Ascending aorta (tissue), 2 donors: ENCODE results near the gene JAG1. TPM values are rescaled to one million over a fixed set of nuclear protein-coding genes. Genes with fewer than 3 reads are reported as not detected.
A peak's percentile ranks its signal among the peaks of the same experiment; 100 is the strongest.

Source experiments
- DNase-seq, 2 donors: peaks; one replicate each; pipeline ENCODE4 v3.0.0-alpha.2; 2019; ENCODE audit warnings: low spot score in 2 of 2
- H3K27ac ChIP-seq, 2 donors: fragments of 200-600 bp; sonication (generic); one replicate each; pipeline ENCODE4 v1.5.1; 2016 to 2017; ENCODE audit warnings: mild to moderate bottlenecking in 1 of 2
- H3K27me3 ChIP-seq: fragments of 200-600 bp; sonication (generic); one replicate; pipeline ENCODE4 v1.5.1; 2017
- H3K36me3 ChIP-seq, 2 donors: fragments of 200-600 bp; sonication (generic); one replicate each; pipeline ENCODE4 v1.5.1; 2016
- H3K4me1 ChIP-seq, 2 donors: fragments of 200-600 bp; sonication (generic); one replicate each; pipeline ENCODE4 v1.5.1; 2016 to 2017; ENCODE audit warnings: mild to moderate bottlenecking in 1 of 2
- H3K4me3 ChIP-seq, 2 donors: fragments of 200-600 bp; sonication (generic); one replicate each; pipeline ENCODE4 v1.5.1; 2016 to 2017; ENCODE audit warnings: mild to moderate bottlenecking in 1 of 2
- H3K9me3 ChIP-seq, 2 donors: fragments of 200-600 bp; sonication (generic); one replicate each; pipeline ENCODE4 v1.5.1; 2016
- intact Hi-C: fragments of 100-400 bp; cut with DNase I; formaldehyde crosslinking; loops from one replicate; pipeline ENCODE4 v1.15.1; 2023
- total RNA-seq: library from RNA; depleted of rRNA; stranded (reverse); fragments of >200 nt; gene quantifications from one replicate; pipeline ENCODE4 v1.1.0, GENCODE V29; 2016
- TF ChIP-seq, protein P1 (sequence below), 3 experiments: fragments of 200-600 bp in 2 of 3; fragments of 450-650 bp in 1 of 3; sonication (generic) in 2 of 3; IDR thresholded peaks; one replicate each; pipeline ENCODE4 v1.5.1; 2016 to 2019; ENCODE audit warnings: antibody characterized with exemption in 3 of 3, mild to moderate bottlenecking in 1 of 3, moderate library complexity in 1 of 3

The JAG1 gene
- total RNA-seq, 1 donor from 2014 or later = 101 TPM

DNA sequence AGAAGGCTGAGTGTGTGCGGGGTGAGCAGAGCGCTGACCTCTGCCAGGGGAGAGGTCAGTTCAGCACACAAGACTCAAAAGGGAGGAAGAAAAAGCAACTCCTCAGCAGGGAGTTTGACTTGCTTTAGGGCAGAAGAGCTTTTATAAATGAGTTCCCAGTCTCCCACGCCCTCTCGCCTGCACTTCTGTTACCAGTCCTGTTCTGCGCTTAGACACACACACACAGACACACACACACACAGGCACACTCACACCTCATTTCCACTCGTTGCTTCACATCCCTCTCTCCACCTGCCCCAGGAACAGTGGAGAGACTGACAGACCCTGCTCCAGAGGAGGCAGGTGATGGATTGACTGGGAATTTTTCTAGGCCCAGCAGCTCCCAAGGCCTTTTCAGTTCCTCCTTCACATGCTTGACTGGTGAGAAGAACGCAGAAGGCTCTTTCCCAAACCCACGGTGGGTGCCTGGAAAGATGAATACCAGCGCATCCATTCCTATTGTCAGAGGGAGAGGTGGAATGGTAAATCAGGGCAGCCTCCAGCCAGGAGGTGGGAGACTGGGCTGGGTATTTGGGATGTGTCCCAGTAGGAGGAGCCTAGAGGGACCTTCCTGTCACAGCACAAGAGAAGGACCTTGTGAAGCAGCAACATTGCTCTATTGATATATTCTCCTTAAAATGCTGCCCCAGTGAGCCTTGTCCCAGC, 43.7 kb downstream of the JAG1 start:
- H3K27me3 ChIP-seq = no peaks in the 10 kb centered on the region
- TF ChIP-seq, protein P1, sequence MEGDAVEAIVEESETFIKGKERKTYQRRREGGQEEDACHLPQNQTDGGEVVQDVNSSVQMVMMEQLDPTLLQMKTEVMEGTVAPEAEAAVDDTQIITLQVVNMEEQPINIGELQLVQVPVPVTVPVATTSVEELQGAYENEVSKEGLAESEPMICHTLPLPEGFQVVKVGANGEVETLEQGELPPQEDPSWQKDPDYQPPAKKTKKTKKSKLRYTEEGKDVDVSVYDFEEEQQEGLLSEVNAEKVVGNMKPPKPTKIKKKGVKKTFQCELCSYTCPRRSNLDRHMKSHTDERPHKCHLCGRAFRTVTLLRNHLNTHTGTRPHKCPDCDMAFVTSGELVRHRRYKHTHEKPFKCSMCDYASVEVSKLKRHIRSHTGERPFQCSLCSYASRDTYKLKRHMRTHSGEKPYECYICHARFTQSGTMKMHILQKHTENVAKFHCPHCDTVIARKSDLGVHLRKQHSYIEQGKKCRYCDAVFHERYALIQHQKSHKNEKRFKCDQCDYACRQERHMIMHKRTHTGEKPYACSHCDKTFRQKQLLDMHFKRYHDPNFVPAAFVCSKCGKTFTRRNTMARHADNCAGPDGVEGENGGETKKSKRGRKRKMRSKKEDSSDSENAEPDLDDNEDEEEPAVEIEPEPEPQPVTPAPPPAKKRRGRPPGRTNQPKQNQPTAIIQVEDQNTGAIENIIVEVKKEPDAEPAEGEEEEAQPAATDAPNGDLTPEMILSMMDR (IDR thresholded peaks at IDR 0.05) = no peak
- no peak overlapping the region for H3K4me3 ChIP-seq
- intact Hi-C loops = no loop called here
- H3K9me3 ChIP-seq = no peaks in the 10 kb centered on the region
- DNase-seq = peak in 1 of 2 donors; percentile 37
- peaks cover 0 to 33% of the 10 kb centered on the region in 2 donors for H3K4me1 ChIP-seq
- H3K27ac ChIP-seq = peak overlapping the region in 1 of 2 donors; percentile 2
- H3K36me3 ChIP-seq = no peaks in the 10 kb centered on the region

DNA sequence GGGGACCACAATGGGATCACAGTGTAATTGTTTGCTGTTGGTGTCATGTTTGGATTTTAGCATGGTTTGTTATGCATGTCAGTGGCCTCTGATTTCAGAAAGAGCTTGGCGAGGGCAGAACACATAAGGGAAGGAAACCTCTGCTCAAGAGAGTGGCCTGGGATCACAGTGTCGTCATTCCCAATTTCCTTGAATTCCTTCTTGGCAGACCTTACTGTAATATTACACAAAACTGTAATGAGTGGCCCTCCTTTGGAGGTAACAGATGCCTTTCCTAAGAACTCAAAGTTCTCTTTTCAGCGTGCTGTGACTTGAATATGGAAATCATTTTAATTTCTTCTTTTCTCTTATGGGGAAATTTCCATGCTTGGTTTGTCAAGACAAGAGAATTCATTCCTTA, 46.9 kb downstream of the JAG1 start:
- no peak for DNase-seq
- peak overlapping the region in 1 of 2 donors; percentile 56 for H3K27ac ChIP-seq

DNA sequence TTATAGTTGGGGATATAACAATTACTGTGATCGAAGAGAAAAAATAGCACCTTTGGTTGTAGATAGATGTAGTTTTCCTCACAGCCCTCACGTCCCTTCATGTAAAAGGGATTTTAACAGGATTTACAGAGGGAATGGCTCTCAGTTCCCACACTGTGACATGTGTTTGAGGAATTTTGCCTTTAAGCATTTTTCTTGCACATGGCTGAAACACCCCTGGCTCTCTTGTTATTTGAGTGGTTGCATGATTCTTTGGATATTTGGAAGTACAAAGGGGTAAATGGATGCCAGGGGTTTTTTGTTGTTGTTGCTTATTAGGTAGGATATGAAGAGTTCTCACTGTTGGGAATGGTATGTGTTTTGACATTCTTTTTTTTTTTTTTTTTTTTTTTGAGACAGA, 48.2 kb downstream of the JAG1 start:
- Histone ChIP-seq H3K36me3 (no peaks in the 10 kb centered on the region), H3K27me3 (no peaks in the 10 kb centered on the region), H3K9me3 (no peaks in the 10 kb centered on the region), H3K27ac (peak overlapping the region; percentile 10 to 84), H3K4me3 (no peak overlapping the region), H3K4me1 (peaks cover 5 to 40% of the 10 kb centered on the region in 2 donors)
- intact Hi-C loops = no loop called here
- TF ChIP-seq, protein P1 (IDR thresholded peaks at IDR 0.05) = no peak
- no peak for DNase-seq

More for the DNA sequence above, 46.9 kb downstream of the JAG1 start:
- H3K4me3 ChIP-seq = no peak overlapping the region
- no peaks in the 10 kb centered on the region for H3K27me3 ChIP-seq
- peaks cover 2 to 45% of the 10 kb centered on the region in 2 donors for H3K4me1 ChIP-seq
- H3K36me3 ChIP-seq = no peaks in the 10 kb centered on the region
- TF ChIP-seq, protein P1 (IDR thresholded peaks at IDR 0.05) = no peak
- H3K9me3 ChIP-seq = no peaks in the 10 kb centered on the region
- intact Hi-C loops = no loop called here

DNA sequence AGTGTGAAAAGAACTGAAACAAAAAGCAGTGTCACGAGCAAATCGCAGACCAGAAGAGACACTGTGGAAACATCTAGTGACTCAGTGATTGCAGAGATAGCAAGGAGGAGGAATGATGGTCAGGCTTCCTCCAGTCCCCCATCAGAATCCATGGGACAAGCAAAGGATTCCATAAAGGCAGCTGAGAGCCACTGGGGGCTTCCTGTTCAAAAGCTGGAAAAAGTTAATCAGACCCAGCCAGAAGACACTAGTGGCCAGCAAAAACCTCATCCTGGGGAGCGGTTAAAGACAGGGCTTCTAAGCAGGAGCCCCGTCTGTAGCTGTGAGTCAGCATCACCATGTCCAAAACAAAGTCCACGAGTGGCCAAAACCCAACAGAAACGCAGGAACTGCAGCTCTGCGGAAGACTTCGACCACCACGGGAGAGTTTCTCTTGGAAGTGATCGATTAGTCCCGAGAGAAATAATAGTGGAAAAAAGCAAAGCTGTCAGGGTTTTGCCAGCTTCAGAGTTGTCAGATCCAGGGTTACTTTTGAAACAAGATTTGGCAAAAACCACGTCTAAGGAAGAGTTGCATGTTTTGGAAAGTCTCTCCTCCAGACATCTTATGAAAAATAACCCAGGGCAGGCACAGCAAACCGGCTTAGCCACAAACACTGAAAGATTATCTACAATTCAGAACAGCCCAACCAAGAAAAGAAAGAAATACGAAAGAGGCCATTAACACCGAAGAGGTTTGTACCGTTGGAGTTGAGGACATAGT, 51.0 kb downstream of the JAG1 start:
- Histone ChIP-seq H3K27me3 (no peaks in the 10 kb centered on the region), H3K4me3 (peak overlapping the region; percentile 24 to 59), H3K4me1 (peaks cover 5 to 34% of the 10 kb centered on the region in 2 donors), H3K27ac (peak overlapping the region; percentile 70 to 84), H3K9me3 (no peaks in the 10 kb centered on the region), H3K36me3 (no peaks in the 10 kb centered on the region)
- TF ChIP-seq, protein P1 (IDR thresholded peaks at IDR 0.05) = no peak
- intact Hi-C loops = no loop called here
- peak in 1 of 2 donors; percentile 79 for DNase-seq

DNA sequence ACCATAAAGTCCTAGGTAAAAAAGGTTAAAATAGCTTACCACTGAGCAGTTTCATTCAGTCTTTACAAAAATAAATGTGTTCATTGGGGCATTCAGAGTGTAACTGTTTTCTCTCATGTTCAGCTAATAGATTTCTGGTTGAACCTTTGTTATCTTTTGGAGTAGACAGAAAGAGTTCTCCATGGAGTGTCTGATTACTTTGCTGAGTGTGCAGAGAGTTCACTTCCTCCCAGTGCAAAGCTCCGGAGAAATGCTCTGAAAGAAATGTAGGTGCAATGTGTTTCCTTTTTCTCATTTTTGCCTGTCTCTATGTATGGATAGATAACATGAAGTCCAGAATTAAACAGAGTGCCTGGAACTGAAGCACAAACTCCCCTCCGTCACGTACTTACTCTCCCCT, 52.6 kb downstream of the JAG1 start:
- Histone ChIP-seq H3K4me1 (peaks cover 5 to 30% of the 10 kb centered on the region in 2 donors), H3K27me3 (no peaks in the 10 kb centered on the region), H3K27ac (peak overlapping the region; percentile 70 to 84), H3K36me3 (no peaks in the 10 kb centered on the region), H3K9me3 (no peaks in the 10 kb centered on the region), H3K4me3 (no peak overlapping the region)
- no peak for DNase-seq
- TF ChIP-seq, protein P1 (IDR thresholded peaks at IDR 0.05) = no peak
- intact Hi-C loops = no loop called here
